Measurements from ENCODE around the gene FIS1. TPM values are rescaled to one million over a fixed set of nuclear protein-coding genes. Genes with fewer than 3 reads are reported as not detected.

FIS1 gene
- total RNA-seq, 4 donors from 2014 or later = 129 to 251 (median 233) TPM

DNA sequence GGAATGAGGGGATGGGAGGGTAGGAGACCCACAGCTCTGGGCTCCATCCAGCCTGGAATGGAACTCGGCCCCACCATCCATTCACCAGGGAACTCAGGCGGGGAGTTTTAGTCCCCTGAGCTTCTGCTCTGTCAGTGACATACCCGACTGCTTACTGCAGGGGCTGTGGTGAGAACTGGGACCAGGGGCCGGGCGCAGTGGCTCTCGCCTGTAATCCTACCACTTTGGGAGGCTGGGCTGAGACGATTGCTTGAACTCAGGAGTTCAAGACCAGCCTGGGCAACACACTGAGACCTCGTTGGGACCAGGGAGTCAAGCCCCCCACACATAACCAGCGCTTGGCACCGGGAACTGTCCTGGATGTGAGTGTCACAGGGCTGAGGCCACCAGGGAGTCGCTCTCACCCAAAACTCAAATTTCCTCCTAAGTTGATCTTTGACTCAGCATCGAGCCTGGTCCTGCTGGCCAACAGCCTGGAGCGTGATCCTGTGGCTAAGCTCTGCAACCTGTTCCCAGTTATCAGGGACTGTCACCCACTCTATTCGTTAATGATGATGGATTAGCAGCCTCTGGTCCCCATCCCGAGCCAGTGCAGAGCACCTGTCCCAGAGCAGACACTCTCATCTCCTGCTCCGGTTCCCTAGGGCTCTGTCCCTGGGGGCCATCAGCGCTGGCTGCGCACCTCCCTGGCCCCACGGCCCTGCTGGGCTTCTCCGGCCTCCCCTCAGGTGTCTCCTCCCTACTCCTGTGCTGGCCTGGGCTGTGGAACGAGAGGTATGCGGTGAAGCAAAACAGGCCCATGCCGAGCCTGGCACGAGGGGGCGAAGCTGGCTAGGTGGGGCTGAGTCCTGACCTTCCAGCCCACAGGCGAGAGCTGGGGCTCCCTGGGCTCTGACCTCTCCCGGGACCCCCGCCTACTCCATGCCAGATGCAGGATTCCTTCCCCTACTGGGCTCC is 6.4 kb downstream of the FIS1 start:
- DNase-seq = no peak
- no peak overlapping the region for H3K4me3 ChIP-seq
- intact Hi-C loops (cut with DNase I; ENCODE audit: low total_unique reads) = no loop called here
- H3K36me3 ChIP-seq = no peaks in the 10 kb centered on the region
- peaks cover 6% of the 10 kb centered on the region in 2 donors for H3K4me1 ChIP-seq
- H3K27ac ChIP-seq = peak overlapping the region; percentile 81 to 85
- no peaks in the 10 kb centered on the region for H3K27me3 ChIP-seq
- H3K9me3 ChIP-seq = no peaks in the 10 kb centered on the region
- TF ChIP-seq POLR2A (IDR thresholded peaks at IDR 0.05) (no peak), CTCF (IDR thresholded peaks at IDR 0.05) (no peak)

DNA sequence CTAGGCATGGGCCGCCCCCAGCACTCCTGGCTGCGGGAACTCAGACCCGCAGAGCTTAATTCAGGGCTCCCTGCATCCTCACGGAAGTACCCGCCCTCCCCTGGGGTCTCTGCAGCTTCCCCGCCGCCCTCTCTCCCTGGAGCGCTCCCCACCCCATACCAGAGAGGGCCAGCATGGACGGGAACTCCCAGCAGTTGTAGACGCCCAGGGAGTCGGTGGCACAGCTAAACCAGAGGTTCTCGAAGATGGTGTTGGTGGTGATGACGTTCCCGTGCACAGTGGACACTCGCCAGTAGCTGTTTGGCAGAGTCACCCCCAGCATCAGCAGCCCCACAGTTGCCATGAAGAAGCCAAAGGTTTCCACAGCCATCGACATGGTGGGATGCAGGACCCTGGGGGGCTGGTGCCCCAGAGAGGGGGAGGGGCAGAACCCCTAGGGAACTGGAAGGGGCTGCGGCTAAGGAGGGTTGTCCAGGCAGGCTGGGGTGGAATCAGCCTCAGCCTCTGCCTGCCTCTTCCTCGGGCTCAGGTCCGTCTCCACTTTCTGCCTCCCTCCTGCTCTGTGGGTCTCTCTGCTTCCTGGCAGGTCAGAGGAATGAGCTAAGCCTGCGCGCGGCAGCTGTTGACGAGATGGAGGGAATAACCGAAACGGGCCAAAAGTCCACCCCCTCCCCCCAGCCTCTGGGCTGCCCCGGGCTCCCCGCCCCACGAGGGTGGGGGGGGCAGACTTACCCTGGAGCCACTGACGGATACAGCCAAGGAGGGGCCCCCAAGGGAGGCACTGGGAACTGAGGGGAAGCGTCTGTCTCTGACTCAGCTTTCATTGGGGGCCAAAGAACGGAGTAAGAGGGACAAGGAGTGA is 7.4 kb downstream of the FIS1 start, which contains the start of gene CLDN15:
TSS of gene CLDN15 (minus strand) at position 597 of the 862 bp plus-strand sequence. CDS start at position 376, 221 bp downstream.
- Histone ChIP-seq H3K4me1 (peaks cover 0 to 6% of the 10 kb centered on the region in 2 donors), H3K27me3 (no peaks in the 10 kb centered on the region), H3K27ac (peak within 1 kb of the TSS; percentile 81 to 85), H3K36me3 (no peaks in the 10 kb centered on the region), H3K9me3 (no peaks in the 10 kb centered on the region), H3K4me3 (peak within 1 kb of the TSS in 1 of 2 donors; percentile 5)
- peak; percentile 78 to 86 for DNase-seq
- intact Hi-C loops (cut with DNase I; ENCODE audit: low total_unique reads) = no loop called here
- no peak for TF ChIP-seq POLR2A (IDR thresholded peaks at IDR 0.05)
- no peak for TF ChIP-seq CTCF (IDR thresholded peaks at IDR 0.05)

- DNase-seq = no peak
- no peak overlapping the region for H3K4me3 ChIP-seq
- H3K36me3 ChIP-seq = no peaks in the 10 kb centered on the region
- no peaks in the 10 kb centered on the region for H3K9me3 ChIP-seq
- no peak for TF ChIP-seq POLR2A (IDR thresholded peaks at IDR 0.05)
- no peak for TF ChIP-seq CTCF (IDR thresholded peaks at IDR 0.05)
- intact Hi-C loops (cut with DNase I; ENCODE audit: low total_unique reads) = no loop called here
- H3K27ac ChIP-seq = peak overlapping the region in 1 of 2 donors; percentile 81
- no peaks in the 10 kb centered on the region for H3K27me3 ChIP-seq
- H3K4me1 ChIP-seq = peaks cover 0 to 6% of the 10 kb centered on the region in 2 donors
Observed at GRCh38 chr7:101236292-101236835, 8.5 kb downstream of the FIS1 start.

- intact Hi-C loops (cut with DNase I; ENCODE audit: low total_unique reads) = no loop called here
- Histone ChIP-seq H3K27me3 (no peaks in the 10 kb centered on the region), H3K27ac (no peak overlapping the region), H3K9me3 (no peaks in the 10 kb centered on the region), H3K4me1 (peaks cover 0 to 6% of the 10 kb centered on the region in 2 donors), H3K4me3 (no peak overlapping the region), H3K36me3 (no peaks in the 10 kb centered on the region)
- DNase-seq = no peak
- no peak for TF ChIP-seq CTCF (IDR thresholded peaks at IDR 0.05)
- TF ChIP-seq POLR2A (IDR thresholded peaks at IDR 0.05) = no peak
Observed at GRCh38 chr7:101235522-101235921, 9.4 kb downstream of the FIS1 start.
